ENCODE results near the gene GTF2H3. TPM values are rescaled to one million over a fixed set of nuclear protein-coding genes. Genes with fewer than 3 reads are reported as not detected.

Gene GTF2H3
- polyA plus RNA-seq, 2 of the 4 experiments (the other 2 are of a cell fraction) = 25.5 to 85.3 TPM

DNA sequence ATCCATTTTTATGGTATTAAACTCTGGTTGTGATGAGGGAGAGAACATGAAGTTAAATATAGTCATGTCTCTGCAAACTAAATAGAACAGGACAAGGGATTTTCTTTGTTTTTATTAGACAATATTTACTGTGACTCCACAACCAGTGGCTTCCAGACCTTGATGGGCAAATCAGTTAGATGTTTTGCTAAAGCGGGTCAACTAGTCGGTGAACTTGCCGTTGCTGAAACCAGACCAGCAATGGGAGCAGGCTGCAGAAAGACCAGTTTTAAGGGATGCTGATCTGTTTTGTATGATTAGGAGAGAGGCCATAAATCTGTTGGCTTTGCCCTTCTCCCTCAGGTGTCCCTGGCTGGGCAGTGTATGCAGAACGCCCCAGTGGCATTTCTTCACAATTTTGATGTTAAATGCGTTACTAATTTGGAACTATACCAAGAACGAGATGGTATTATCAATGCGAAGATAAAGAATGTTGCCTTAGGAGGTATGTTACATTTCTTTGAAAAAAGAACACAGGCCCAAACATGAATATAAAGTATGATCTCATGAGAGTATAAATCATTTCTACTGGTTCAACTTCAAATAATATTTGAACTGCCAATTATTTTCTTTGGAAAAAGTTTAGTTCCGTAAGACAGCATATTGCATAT lies 56.7 kb downstream of the GTF2H3 start:
- DNase-seq (ENCODE audit: low read depth in 1 of 2, low spot score in 1 of 2) (no peak), ATAC-seq (no peak), FAIRE-seq (no peak)
- Histone ChIP-seq H3K4me3 (no peak overlapping the region), H3K9me3 (no peaks in the 10 kb centered on the region), H3K4me1 (no peaks in the 10 kb centered on the region), H3K4me2 (no peak overlapping the region), H3K27ac (no peak overlapping the region)
- WGBS (ENCODE audit: missing lambda C conversion rate) = 87% methylated on average over 8 of the region's 8 CpGs
- TF ChIP-seq ZC3H11A (IDR thresholded peaks at IDR 0.05) = no peak
- TF ChIP-seq ZFP36 (IDR thresholded peaks at IDR 0.05; ENCODE audit: borderline replicate concordance, partially characterized antibody) = no peak
- no peak for TF ChIP-seq MAFK (IDR thresholded peaks at IDR 0.05; ENCODE audit: partially characterized antibody)
- TF ChIP-seq JUNB (IDR thresholded peaks at IDR 0.05) = no peak
- TF ChIP-seq, protein P1, sequence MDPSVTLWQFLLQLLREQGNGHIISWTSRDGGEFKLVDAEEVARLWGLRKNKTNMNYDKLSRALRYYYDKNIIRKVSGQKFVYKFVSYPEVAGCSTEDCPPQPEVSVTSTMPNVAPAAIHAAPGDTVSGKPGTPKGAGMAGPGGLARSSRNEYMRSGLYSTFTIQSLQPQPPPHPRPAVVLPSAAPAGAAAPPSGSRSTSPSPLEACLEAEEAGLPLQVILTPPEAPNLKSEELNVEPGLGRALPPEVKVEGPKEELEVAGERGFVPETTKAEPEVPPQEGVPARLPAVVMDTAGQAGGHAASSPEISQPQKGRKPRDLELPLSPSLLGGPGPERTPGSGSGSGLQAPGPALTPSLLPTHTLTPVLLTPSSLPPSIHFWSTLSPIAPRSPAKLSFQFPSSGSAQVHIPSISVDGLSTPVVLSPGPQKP (IDR thresholded peaks at IDR 0.05; ENCODE audit: low read depth, low read length) = no peak
- no peak for TF ChIP-seq PHF8 (IDR thresholded peaks at IDR 0.05; ENCODE audit: borderline replicate concordance, low read depth)
- TF ChIP-seq HEYL (CRISPR knock-in tag; IDR thresholded peaks at IDR 0.05) = no peak
- TF ChIP-seq EHF (CRISPR knock-in tag; IDR thresholded peaks at IDR 0.05) = no peak
- no peak for TF ChIP-seq SMC3 (IDR thresholded peaks at IDR 0.05)
- no peak for TF ChIP-seq NPAS2 (CRISPR knock-in tag; IDR thresholded peaks at IDR 0.05; ENCODE audit: borderline replicate concordance)
- TF ChIP-seq GATA3 (IDR thresholded peaks at IDR 0.05; ENCODE audit: borderline replicate concordance) = no peak
- TF ChIP-seq NFE2L2 (conservative IDR thresholded peaks at IDR 0.05; ENCODE audit: low read length) = no peak
- no peak for TF ChIP-seq HDAC2 (IDR thresholded peaks at IDR 0.05)
- TF ChIP-seq HOXA7 (CRISPR knock-in tag; IDR thresholded peaks at IDR 0.05) = no peak
- TF ChIP-seq SREBF2 (IDR thresholded peaks at IDR 0.05) = no peak
- TF ChIP-seq, protein P2, sequence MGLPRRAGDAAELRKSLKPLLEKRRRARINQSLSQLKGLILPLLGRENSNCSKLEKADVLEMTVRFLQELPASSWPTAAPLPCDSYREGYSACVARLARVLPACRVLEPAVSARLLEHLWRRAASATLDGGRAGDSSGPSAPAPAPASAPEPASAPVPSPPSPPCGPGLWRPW (IDR thresholded peaks at IDR 0.05) = no peak
- no peak for TF ChIP-seq ZNF302 (CRISPR knock-in tag; IDR thresholded peaks at IDR 0.05)
- no peak for TF ChIP-seq KDM5A (IDR thresholded peaks at IDR 0.05)
- no peak for TF ChIP-seq JUN (IDR thresholded peaks at IDR 0.05)
- ChIA-PET POLR2A (no interaction called here), CTCF (no interaction called here)

DNA sequence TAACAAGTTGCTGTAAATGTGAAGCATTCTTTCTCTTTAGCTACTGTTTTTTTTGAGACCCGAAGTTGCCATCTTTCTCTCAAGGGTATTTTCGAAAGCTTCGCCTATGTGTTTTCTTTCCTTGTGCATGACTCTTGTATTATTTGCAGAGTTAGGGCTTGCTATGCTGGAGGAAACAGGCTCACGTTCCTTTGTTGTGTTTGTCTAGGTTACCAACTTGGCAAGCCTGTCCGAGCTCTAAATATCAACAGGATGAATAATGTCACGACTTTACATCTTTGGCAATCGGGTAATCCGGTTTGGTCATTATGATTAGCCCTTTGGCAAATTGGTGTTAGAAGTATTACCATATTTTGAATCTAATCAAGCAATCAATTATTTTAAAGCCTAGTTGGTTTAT lies 62.6 kb downstream of the GTF2H3 start:
- ATAC-seq = no peak
- CTCF ChIA-PET = no interaction called here
- Histone ChIP-seq H3K9me3 (no peaks in the 10 kb centered on the region), H3K4me3 (no peak overlapping the region), H3K4me2 (no peak overlapping the region), H3K27ac (no peak overlapping the region), H3K4me1 (no peaks in the 10 kb centered on the region)
- no peak for DNase-seq (ENCODE audit: low read depth in 1 of 2, low spot score in 1 of 2)
- 84% methylated on average over 8 of the region's 8 CpGs for WGBS (ENCODE audit: missing lambda C conversion rate)
- no peak for FAIRE-seq
- POLR2A ChIA-PET = no interaction called here
- TF ChIP-seq MAFK (IDR thresholded peaks at IDR 0.05; ENCODE audit: partially characterized antibody) (no peak), MYC (IDR thresholded peaks at IDR 0.05; ENCODE audit: borderline replicate concordance, low read length) (no peak), HDAC2 (IDR thresholded peaks at IDR 0.05) (no peak), CHD4 (IDR thresholded peaks at IDR 0.05; ENCODE audit: borderline replicate concordance) (no peak), RAD21 (conservative IDR thresholded peaks at IDR 0.05 in 1 of 2, IDR thresholded peaks at IDR 0.05 in 1 of 2) (no peak)
- TF ChIP-seq, protein P3, sequence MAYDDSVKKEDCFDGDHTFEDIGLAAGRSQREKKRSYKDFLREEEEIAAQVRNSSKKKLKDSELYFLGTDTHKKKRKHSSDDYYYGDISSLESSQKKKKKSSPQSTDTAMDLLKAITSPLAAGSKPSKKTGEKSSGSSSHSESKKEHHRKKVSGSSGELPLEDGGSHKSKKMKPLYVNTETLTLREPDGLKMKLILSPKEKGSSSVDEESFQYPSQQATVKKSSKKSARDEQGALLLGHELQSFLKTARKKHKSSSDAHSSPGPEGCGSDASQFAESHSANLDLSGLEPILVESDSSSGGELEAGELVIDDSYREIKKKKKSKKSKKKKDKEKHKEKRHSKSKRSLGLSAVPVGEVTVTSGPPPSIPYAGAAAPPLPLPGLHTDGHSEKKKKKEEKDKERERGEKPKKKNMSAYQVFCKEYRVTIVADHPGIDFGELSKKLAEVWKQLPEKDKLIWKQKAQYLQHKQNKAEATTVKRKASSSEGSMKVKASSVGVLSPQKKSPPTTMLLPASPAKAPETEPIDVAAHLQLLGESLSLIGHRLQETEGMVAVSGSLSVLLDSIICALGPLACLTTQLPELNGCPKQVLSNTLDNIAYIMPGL (CRISPR knock-in tag; IDR thresholded peaks at IDR 0.05; ENCODE audit: borderline replicate concordance) = no peak
- TF ChIP-seq, protein P4, sequence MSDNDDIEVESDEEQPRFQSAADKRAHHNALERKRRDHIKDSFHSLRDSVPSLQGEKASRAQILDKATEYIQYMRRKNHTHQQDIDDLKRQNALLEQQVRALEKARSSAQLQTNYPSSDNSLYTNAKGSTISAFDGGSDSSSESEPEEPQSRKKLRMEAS (IDR thresholded peaks at IDR 0.05) = no peak
